Measurements from ENCODE around the gene DAGLB.
"Not testable (repeated sequence)": the region's sequence is repeated elsewhere in the genome, so short reads cannot be mapped to it uniquely, and the experiment has no call there.

DAGLB gene

GRCh38 chr7:6397759-6398495 is 49.8 kb downstream of the DAGLB start:
- not testable (repeated sequence) for DNase-seq

GRCh38 chr7:6395898-6396595 is 51.7 kb downstream of the DAGLB start:
- DNase-seq = no peak

DNA sequence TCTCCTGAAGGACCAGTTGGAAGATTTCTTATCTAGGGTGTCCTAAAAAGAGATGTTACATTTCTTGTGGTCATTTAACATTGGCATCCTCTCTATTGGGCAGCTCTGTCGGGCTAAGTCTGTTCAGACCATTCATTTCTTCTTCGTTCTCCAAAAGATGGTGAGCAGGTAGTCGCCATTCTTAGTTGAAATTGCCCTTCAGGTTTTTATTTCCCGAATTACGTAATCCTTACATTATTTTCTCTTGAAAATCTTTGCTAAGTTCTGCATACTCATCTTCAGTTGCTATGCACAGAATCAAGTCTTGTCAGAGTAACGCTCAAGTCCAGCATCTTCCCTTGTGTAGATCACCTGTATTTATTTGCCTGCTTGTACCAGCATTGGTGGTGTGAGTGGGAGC is 53.6 kb downstream of the DAGLB start:
- DNase-seq = no peak

- no peak for DNase-seq
Observed at GRCh38 chr7:6393667-6394056, 54.1 kb downstream of the DAGLB start.

- peak in 1 of 5 donors; percentile 72 for DNase-seq
Observed at GRCh38 chr7:6392712-6393666, 54.8 kb downstream of the DAGLB start.

DNA sequence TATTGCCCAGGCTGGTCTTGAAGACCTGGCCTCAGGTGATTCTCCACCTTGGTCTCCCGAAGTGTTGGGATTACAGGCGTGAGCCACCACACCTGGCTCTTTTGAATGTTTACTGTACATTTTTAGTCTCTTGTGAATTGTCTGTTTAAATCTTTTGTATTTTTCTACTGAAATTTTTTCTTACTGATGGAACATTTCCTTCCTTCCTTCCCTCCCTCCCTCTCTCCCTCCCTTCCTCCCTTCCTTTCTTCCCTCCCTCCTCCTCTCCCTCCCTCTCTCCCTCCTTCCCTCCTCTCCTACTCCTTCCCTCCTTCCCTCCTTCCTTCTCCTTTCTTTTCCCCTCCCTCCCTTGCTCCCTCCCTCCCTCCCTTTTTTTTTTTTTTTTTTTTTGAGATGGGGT is 58.0 kb downstream of the DAGLB start:
- DNase-seq = no peak

GRCh38 chr7:6387734-6388294 is 59.9 kb downstream of the DAGLB start:
- DNase-seq = no peak

GRCh38 chr7:6386779-6387178 is 61.0 kb downstream of the DAGLB start:
- DNase-seq = no peak

DNA sequence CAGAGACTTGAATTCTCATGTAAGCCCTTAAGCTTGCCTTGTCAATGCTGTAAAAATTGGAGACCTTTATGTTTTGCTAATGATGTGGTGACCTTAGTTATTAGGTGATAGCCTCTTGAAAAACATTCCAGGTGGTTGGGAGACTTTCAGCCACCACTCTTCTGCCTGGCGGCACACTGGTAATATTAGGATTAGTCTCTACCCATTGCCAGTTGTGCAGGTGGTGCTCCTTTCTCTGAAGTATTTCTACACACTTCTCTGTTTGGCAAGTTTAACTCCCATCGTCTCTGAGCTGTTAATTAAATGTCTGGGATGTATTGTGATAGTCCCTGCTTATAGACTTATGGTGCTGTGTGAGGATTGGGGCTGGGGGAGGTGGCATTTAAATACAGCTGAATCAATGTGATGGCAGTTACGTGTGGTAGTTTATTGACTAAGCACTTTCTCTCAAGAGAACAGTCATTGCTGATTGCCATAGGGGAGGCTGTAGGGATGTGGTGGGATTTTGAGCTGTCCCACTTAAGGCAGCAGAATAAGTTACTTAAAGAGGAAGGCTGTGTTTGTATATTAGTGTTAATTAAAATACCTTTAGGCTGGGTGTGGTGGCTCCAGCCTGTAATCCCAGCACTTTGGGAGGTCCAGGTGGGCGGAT is 61.7 kb downstream of the DAGLB start:
- no peak for DNase-seq

DNA sequence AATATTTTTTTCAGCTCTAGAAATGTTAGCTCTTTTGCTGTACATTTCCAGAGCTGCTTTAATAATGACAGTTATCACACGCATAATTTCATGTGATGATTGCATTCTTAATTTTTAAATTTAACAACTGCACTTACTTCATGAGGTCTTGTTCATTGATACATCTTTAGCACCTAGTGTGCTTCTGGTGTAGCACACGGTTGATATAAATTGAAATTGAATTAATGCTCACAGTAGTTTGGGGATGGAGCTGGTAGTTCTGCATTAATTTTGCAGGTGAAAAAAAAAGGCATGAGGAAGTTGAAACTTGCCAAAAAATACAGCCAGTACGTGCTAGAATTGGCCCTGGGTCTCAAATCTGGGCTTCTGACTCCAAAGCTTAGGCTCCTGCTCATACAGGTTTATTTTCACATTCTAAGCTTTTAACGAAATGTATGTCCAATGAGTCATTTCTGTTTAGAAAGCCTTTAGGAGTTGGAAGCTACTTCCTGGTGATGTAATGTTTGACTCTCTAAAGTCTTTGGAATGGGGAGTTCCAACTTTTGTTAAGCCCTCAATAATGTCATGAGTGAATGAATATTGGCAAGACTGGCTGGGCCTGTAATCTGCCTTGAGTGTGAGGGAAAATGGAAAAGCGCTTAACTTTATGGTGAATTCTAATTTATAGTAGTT is 62.5 kb downstream of the DAGLB start:
- no peak for DNase-seq

- no peak for DNase-seq
Observed at GRCh38 chr7:6384327-6384726, 63.4 kb downstream of the DAGLB start.

DNA sequence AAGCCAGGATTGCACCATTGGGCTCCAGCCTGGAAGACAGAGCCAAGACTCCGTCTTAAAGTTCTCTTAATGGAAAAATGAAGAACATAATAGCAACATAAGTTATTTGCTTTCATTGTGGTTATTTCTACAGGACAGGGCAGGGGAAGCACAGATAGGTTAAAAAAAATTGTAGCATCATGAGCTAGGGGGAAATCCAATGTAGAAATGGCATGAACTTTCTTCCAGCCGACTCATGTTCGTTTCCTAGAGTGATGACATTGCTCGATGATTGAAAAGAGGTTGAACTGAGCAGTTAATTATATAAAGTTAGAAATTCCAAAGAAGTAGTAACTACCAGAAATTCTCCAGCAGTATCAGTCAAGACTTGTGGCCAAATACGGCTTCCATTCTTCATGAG is 64.9 kb downstream of the DAGLB start:
- no peak for DNase-seq

GRCh38 chr7:6381846-6382245 is 65.9 kb downstream of the DAGLB start:
- not testable (repeated sequence) for DNase-seq

DNA sequence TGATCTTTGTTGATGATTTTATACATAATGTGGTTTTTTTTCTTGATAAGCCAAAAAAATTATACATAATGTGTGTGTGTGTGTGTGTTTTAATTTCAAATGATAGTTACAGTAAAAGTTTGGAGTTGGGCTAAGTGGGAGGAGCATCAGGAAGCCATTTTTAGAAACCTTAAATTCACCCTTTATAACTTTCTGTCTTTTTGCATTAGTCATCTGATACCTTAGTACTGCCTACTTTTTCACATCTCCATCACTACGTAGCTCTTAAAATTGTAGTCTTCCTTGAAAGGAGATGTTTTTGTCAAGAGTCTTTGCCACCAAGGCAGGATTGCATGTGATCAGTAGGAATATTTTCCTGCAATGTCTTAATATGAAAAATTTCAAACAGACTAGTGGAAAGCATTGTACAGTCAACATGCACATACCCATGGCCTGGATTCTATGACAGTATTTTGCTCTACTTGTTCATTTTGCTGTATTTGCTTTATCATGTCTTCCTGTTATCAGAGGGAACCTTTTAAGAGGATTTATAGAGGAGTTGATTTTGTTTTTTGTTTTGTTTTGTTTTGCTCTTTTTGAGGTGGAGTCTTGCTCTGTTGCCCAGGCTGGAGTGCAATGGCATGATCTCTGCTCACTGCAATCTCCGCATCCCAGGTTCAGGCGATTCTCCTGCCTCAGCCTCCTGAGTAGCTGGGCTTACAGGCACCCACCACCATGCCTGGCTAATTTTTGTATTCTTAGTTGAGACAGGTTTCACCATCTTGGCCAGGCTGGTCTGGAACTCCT is 67.3 kb downstream of the DAGLB start:
- DNase-seq = no peak

DNA sequence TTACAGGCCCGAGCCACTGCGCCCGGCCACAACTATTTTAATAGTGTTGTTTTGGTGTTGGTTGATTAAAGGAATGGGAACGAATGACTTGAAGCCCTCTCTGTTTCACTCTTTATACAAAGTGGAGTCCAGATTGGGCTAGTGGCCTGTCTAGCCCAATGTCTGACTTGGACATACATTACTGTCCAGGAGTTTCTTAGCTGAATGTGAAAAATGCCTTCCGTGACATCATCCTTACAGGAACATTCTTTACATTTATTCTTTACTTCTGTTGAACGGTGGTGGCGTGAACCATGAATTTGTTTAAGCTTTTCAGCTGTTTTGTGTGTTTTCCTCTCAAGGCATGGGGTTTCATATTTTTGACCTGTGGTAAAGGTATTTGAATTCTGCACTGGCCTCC is 67.9 kb downstream of the DAGLB start:
- no peak for DNase-seq

- not testable (repeated sequence) for DNase-seq
Observed at GRCh38 chr7:6378556-6378955, 69.2 kb downstream of the DAGLB start.

GRCh38 chr7:6376820-6377219 is 70.9 kb downstream of the DAGLB start:
- DNase-seq = no peak

- peak in 2 of 5 donors; percentile 19 to 38 for DNase-seq
Observed at GRCh38 chr7:6375348-6376101, 72.2 kb downstream of the DAGLB start.

- no peak for DNase-seq
Observed at GRCh38 chr7:6367701-6368211, 80.0 kb downstream of the DAGLB start.

DNA sequence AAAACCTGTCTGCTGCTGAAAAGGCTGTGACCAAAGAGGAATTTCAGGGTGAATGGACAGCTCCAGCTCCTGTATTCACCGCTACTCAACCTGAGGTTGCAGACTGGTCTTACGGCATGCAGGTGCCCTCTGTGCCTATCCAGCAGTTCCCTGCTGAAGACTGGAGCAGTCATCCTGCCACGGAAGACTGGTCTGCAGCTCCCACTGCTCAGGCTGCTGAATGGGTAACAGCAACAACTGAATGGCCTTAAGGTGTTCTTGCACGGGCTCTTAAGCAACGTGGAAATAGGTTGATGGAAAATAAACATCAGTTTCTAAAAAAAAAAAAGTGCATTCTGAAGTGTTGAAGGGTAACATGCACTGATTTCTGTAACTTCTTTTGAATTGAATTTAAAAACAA is 82.3 kb downstream of the DAGLB start:
- no peak for DNase-seq

All from T-helper 1 cell (primary cell).